ENCODE results near the gene NDUFC2.

The NDUFC2 gene

GRCh38 chr11:78025378-78025777, 54.3 kb downstream of the NDUFC2 start:
- no peak for DNase-seq

GRCh38 chr11:78023426-78023825, 56.2 kb downstream of the NDUFC2 start:
- no peak for DNase-seq

GRCh38 chr11:78022397-78023396, 57.0 kb downstream of the NDUFC2 start, which contains the start of gene KCTD14:
TSS of gene KCTD14 (minus strand) at chr11:78023276. CDS start at chr11:78023249, 27 bp downstream.
- DNase-seq: no peak

GRCh38 chr11:78021611-78022010, 58.1 kb downstream of the NDUFC2 start:
- no peak for DNase-seq

- DNase-seq: no peak
Measured at GRCh38 chr11:78020246-78020645, 59.4 kb downstream of the NDUFC2 start.

GRCh38 chr11:78019808-78020207, 59.9 kb downstream of the NDUFC2 start:
- no peak for DNase-seq

Measured in activated CD4-positive, alpha-beta T cell treated with anti-CD3 and anti-CD28 coated beads for 48 hours (primary cell).